Naive thymus-derived CD8-positive, alpha-beta T cell (primary cell): ENCODE measurements around the gene CCDC102B. TPM values are rescaled to one million over a fixed set of nuclear protein-coding genes. Genes with fewer than 3 reads are reported as not detected.

ENCODE experiments used
- ATAC-seq, 2 donors: fragments of 150-1000 bp; cut with Tn5 transposase in 1 of 2; sonication (Bioruptor Pico), chemical (Tn5 transposase) in 1 of 2; 1 replicate in 1 of 2; 2 replicates in 1 of 2; pipeline ENCODE4 v1.10.0; 2021; ENCODE audit warnings: mild to moderate bottlenecking in 2 of 2, moderate library complexity in 2 of 2
- POLR2A ChIA-PET: fragments of 350-600 bp; sonication (Branson Sonifier 250); formaldehyde crosslinking; loops from one replicate; lab custom pipeline; 2021; ENCODE audit warnings: antibody characterized with exemption; lab: Charles Lee
- DNase-seq, 10 donors: peaks; one replicate each; pipeline versions ENCODE4 v3.0.0 to v3.0.0-alpha.2; 2020 to 2022
- H3K27ac Mint-ChIP-seq, 10 donors: one replicate each; pipeline ENCODE4 v1.8.0; 2020 to 2022; ENCODE audit warnings: mild to moderate bottlenecking in 10 of 10, mixed read lengths in 10 of 10, moderate library complexity in 4 of 10, inconsistent platforms in 1 of 10
- H3K27me3 Mint-ChIP-seq, 5 donors: one replicate each; pipeline ENCODE4 v1.8.0; 2021 to 2022; ENCODE audit warnings: mixed read lengths in 5 of 5
- H3K36me3 Mint-ChIP-seq, 3 donors: one replicate each; pipeline ENCODE4 v1.8.0; 2020 to 2022; ENCODE audit warnings: mixed read lengths in 3 of 3, mild to moderate bottlenecking in 2 of 3, inconsistent platforms in 1 of 3
- H3K4me1 Mint-ChIP-seq, 4 donors: one replicate each; pipeline ENCODE4 v1.8.0; 2021 to 2022; ENCODE audit warnings: mixed read lengths in 4 of 4
- H3K4me3 Mint-ChIP-seq, 10 donors: one replicate each; pipeline ENCODE4 v1.8.0; 2020 to 2022; ENCODE audit warnings: mild to moderate bottlenecking in 10 of 10, mixed read lengths in 10 of 10, moderate library complexity in 6 of 10, inconsistent platforms in 1 of 10
- H3K9me3 Mint-ChIP-seq, 9 donors: one replicate each; pipeline ENCODE4 v1.8.0; 2020 to 2022; ENCODE audit warnings: mixed read lengths in 9 of 9, mild to moderate bottlenecking in 3 of 9, inconsistent platforms in 1 of 9, moderate library complexity in 1 of 9
- polyA plus RNA-seq, 3 donors: library from polyadenylated mRNA; unstranded; fragments of 300-500 nt; fragmentation: Illumina TruSeq; gene quantifications; one replicate each; pipeline ENCODE4 v1.2.3, GENCODE V29; 2021
- total RNA-seq, 8 experiments: library from RNA in 2 of 8; stranded (reverse) in 2 of 8; gene quantifications; one replicate each; pipeline ENCODE4 v1.2.3 and lab custom pipeline; 2021 to 2026

CCDC102B gene
- total and polyA plus RNA-seq, 5 experiments from 2014 or later, result 6.1 to 9.2 (median 8.1) TPM

DNA sequence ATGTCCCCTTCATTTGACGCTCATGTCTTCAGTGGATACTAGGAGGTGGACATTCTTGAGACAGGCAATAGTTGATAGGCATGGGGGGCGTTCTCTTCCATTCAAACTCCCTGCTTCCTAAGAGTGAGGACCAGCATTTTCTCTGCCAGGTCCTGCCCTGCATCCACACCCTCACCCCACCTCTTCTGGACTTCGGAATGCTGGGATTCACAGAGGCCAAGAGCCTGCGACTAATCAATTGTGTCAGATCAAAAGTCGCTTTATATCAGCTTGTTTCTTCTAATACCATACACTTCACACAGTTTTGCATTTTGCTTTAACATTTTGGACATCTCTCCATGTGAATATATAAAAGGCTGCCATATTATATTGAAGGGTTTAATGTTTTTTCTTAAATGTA lies 210.7 kb downstream of the CCDC102B start:
- no peak for ATAC-seq
- H3K27ac Mint-ChIP-seq, result no peak overlapping the region
- H3K9me3 Mint-ChIP-seq, result no peaks in the 10 kb centered on the region
- no peaks in the 10 kb centered on the region for H3K4me1 Mint-ChIP-seq
- DNase-seq, result no peak
- POLR2A ChIA-PET, result no interaction called here
- peaks cover 0 to 2% (median 0%) of the 10 kb centered on the region in 3 donors for H3K36me3 Mint-ChIP-seq
- no peak overlapping the region for H3K4me3 Mint-ChIP-seq
- H3K27me3 Mint-ChIP-seq, result no peaks in the 10 kb centered on the region

GRCh38 chr18:69021211-69021805 lies 223.4 kb downstream of the CCDC102B start:
- H3K9me3 Mint-ChIP-seq, result no peaks in the 10 kb centered on the region
- DNase-seq (no peak), ATAC-seq (no peak)
- H3K4me1 Mint-ChIP-seq, result no peaks in the 10 kb centered on the region
- POLR2A ChIA-PET, result no interaction called here
- no peaks in the 10 kb centered on the region for H3K27me3 Mint-ChIP-seq
- H3K27ac Mint-ChIP-seq, result no peak overlapping the region
- no peak overlapping the region for H3K4me3 Mint-ChIP-seq
- H3K36me3 Mint-ChIP-seq, result no peaks in the 10 kb centered on the region

DNA sequence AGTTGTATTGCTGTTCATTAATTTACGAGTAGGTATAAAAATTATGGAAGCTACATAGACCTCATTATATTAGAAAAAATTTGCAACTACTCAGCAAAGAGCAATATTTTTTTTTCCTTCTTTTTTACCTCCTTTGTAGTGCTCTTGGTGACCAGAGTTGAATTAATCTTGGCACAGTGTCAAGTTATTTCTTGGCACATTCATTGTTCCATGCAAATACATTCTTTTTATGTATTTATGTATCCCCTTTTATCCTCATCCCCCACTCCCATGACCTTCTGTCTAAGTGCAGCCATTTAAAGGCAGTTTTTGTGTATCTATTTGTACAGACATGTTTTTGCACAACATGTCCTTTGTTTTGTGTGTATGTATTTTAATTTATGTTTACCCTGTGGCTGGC lies 224.5 kb downstream of the CCDC102B start:
- POLR2A ChIA-PET, result no interaction called here
- H3K4me3 Mint-ChIP-seq, result no peak overlapping the region
- no peak for DNase-seq
- ATAC-seq, result no peak
- H3K36me3 Mint-ChIP-seq, result no peaks in the 10 kb centered on the region
- H3K27ac Mint-ChIP-seq, result no peak overlapping the region
- no peaks in the 10 kb centered on the region for H3K4me1 Mint-ChIP-seq
- no peaks in the 10 kb centered on the region for H3K27me3 Mint-ChIP-seq
- H3K9me3 Mint-ChIP-seq, result no peaks in the 10 kb centered on the region

DNA sequence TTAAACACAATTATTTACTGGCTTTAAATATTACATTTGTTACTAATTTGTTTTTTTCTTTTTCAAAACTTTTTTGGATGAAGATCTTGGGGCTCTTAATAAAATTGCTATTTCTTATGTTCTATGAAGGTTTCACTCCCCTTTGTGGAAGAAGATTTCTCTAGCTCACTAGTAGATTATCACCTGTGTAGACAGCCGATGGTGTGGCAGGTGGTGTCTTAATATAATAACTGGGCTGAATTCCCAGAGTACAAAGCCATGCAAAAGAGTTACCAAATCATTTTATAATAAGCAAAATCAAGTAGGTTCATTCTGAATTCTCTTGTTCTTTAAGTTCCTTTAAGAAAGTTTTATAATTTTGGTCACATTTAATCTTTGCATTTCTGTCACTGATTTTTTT lies 233.7 kb downstream of the CCDC102B start:
- DNase-seq, result no peak
- POLR2A ChIA-PET, result no interaction called here
- no peaks in the 10 kb centered on the region for H3K36me3 Mint-ChIP-seq
- no peak overlapping the region for H3K27ac Mint-ChIP-seq
- no peak for ATAC-seq
- H3K4me1 Mint-ChIP-seq, result no peaks in the 10 kb centered on the region
- no peaks in the 10 kb centered on the region for H3K27me3 Mint-ChIP-seq
- H3K4me3 Mint-ChIP-seq, result no peak overlapping the region
- H3K9me3 Mint-ChIP-seq, result no peaks in the 10 kb centered on the region

- Mint-ChIP-seq H3K4me1 (no peaks in the 10 kb centered on the region), H3K27me3 (no peaks in the 10 kb centered on the region), H3K27ac (no peak overlapping the region), H3K9me3 (no peaks in the 10 kb centered on the region), H3K36me3 (no peaks in the 10 kb centered on the region), H3K4me3 (no peak overlapping the region)
- no peak for DNase-seq
- no peak for ATAC-seq
- POLR2A ChIA-PET, result no interaction called here
Observed at GRCh38 chr18:69032009-69032408, 234.1 kb downstream of the CCDC102B start.

GRCh38 chr18:69035756-69036155 lies 237.9 kb downstream of the CCDC102B start:
- POLR2A ChIA-PET, result no interaction called here
- Mint-ChIP-seq H3K36me3 (no peaks in the 10 kb centered on the region), H3K4me1 (no peaks in the 10 kb centered on the region), H3K27me3 (no peaks in the 10 kb centered on the region), H3K9me3 (no peaks in the 10 kb centered on the region), H3K27ac (no peak overlapping the region), H3K4me3 (no peak overlapping the region)
- no peak for ATAC-seq
- no peak for DNase-seq

DNA sequence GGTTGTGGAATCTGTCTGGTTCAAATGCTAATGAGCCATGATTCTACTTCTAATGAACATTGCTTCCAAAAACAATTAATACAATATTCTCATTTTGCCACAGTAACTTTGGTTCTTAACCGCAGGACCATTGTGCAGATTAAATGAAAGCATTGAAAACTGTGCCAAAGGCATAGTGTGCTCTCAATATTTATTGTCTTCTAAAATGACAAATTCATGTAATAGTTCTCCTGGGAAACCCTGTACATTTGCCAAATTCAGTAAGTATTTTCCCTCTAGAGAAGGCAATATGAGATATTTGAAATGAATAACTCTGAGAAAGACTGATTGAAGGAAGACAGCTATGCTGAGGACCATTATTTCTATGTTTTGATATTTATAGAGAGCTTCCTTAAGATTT lies 246.3 kb downstream of the CCDC102B start:
- no peak overlapping the region for H3K27ac Mint-ChIP-seq
- POLR2A ChIA-PET, result no interaction called here
- DNase-seq (no peak), ATAC-seq (no peak)
- no peaks in the 10 kb centered on the region for H3K36me3 Mint-ChIP-seq
- H3K27me3 Mint-ChIP-seq, result no peaks in the 10 kb centered on the region
- no peaks in the 10 kb centered on the region for H3K9me3 Mint-ChIP-seq
- no peak overlapping the region for H3K4me3 Mint-ChIP-seq
- no peaks in the 10 kb centered on the region for H3K4me1 Mint-ChIP-seq

DNA sequence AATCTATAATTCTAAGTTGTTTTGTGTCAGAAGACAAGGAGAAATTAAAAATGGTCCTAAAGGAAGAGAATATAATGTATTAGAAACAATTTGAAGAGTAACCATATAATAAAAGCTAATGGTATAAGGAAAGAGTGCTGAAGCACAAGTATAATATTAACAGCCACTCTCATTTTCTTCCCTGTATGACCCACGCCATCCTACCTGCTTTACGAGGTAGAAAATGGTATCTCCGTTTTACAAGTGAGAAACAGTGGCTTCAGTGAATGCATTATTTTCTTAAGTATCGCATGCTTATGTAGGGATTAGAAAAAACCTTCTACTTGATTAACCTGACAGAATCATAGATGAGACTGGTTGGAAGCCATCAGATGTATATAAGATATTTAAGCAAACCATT lies 266.2 kb downstream of the CCDC102B start:
- DNase-seq (no peak), ATAC-seq (no peak)
- peaks cover 0 to under 1% (median 0%) of the 10 kb centered on the region in 5 donors for H3K27me3 Mint-ChIP-seq
- POLR2A ChIA-PET, result no interaction called here
- H3K36me3 Mint-ChIP-seq, result no peaks in the 10 kb centered on the region
- no peak overlapping the region for H3K4me3 Mint-ChIP-seq
- peaks cover 0 to 4% (median 0%) of the 10 kb centered on the region in 9 donors for H3K9me3 Mint-ChIP-seq
- H3K27ac Mint-ChIP-seq, result no peak overlapping the region
- H3K4me1 Mint-ChIP-seq, result no peaks in the 10 kb centered on the region

DNA sequence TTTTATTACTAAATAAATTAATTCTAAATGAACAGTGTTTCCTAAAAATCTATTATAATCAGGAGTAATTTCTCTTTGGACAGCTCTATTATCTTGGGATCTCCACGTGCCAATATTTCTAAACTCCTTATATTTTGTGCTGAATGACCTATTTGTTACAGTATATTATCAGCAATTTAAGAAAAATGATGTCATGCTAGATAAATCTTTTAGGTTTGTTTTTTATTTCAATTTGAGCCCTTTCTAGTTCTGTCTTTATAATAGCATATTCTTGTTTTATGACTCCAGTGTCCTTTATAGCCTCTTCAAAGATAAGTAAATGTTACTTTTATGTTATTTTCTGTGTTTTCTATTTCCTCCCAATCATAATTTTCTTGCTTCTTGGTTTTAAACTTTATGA lies 269.2 kb downstream of the CCDC102B start:
- H3K27ac Mint-ChIP-seq, result no peak overlapping the region
- no peak for ATAC-seq
- H3K27me3 Mint-ChIP-seq, result peaks cover 0 to 2% (median 0%) of the 10 kb centered on the region in 5 donors
- peaks cover 0 to 2% (median 0%) of the 10 kb centered on the region in 9 donors for H3K9me3 Mint-ChIP-seq
- POLR2A ChIA-PET, result no interaction called here
- no peak for DNase-seq
- no peaks in the 10 kb centered on the region for H3K36me3 Mint-ChIP-seq
- no peaks in the 10 kb centered on the region for H3K4me1 Mint-ChIP-seq
- H3K4me3 Mint-ChIP-seq, result no peak overlapping the region

- peaks cover 0 to 2% (median 0%) of the 10 kb centered on the region in 9 donors for H3K9me3 Mint-ChIP-seq
- no peaks in the 10 kb centered on the region for H3K4me1 Mint-ChIP-seq
- POLR2A ChIA-PET, result no interaction called here
- ATAC-seq (no peak), DNase-seq (no peak)
- peaks cover 0 to 2% (median 0%) of the 10 kb centered on the region in 5 donors for H3K27me3 Mint-ChIP-seq
- no peak overlapping the region for H3K27ac Mint-ChIP-seq
- peaks cover 0 to 4% (median 0%) of the 10 kb centered on the region in 3 donors for H3K36me3 Mint-ChIP-seq
- no peak overlapping the region for H3K4me3 Mint-ChIP-seq
Observed at GRCh38 chr18:69071680-69072079, 273.8 kb downstream of the CCDC102B start.

DNA sequence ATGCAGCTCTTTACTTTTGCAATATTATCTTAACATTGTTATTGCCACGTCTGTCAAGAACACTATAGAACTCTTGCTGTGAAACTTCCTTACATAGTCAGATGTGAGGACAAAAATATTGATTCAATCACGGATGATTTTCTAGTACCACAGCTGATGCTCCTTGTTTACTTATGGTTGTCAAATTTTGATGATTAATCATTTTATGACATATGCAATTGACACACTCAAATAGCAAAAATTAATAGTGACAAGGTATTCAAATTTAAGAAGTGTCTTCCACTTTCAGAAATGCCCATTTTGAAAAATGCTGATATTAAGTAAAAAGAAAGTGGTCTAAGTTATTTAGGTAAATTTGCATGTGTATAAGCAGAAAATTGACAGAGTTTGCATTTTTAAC lies 284.0 kb downstream of the CCDC102B start:
- POLR2A ChIA-PET, result no interaction called here
- ATAC-seq (no peak), DNase-seq (no peak)
- no peaks in the 10 kb centered on the region for H3K27me3 Mint-ChIP-seq
- no peaks in the 10 kb centered on the region for H3K4me1 Mint-ChIP-seq
- no peak overlapping the region for H3K27ac Mint-ChIP-seq
- H3K36me3 Mint-ChIP-seq, result no peaks in the 10 kb centered on the region
- peaks cover 0 to 8% (median 0%) of the 10 kb centered on the region in 9 donors for H3K9me3 Mint-ChIP-seq
- H3K4me3 Mint-ChIP-seq, result no peak overlapping the region

DNA sequence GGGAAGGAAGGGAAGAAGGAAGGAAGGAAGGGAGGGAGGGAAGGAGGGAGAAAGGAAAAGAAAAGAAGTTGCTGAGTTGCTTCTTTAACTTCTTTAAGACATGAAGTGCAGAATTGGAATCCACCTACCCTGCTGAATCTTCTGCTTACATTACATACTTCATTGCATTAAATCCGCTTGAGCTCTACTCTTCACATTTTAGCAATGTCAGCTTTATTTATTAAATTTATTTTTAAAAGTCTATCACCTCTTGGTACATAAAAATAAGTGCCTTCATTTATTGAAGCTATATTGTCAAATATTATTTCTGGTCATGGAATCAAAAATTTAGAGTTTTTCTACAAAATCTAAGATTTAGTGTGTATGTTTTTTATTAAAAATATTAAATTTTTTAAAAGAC lies 284.6 kb downstream of the CCDC102B start:
- H3K27ac Mint-ChIP-seq, result no peak overlapping the region
- no peak for DNase-seq
- POLR2A ChIA-PET, result no interaction called here
- ATAC-seq, result no peak
- H3K4me3 Mint-ChIP-seq, result no peak overlapping the region
- no peaks in the 10 kb centered on the region for H3K27me3 Mint-ChIP-seq
- H3K9me3 Mint-ChIP-seq, result peaks cover 0 to 1% (median 0%) of the 10 kb centered on the region in 9 donors
- H3K36me3 Mint-ChIP-seq, result no peaks in the 10 kb centered on the region
- H3K4me1 Mint-ChIP-seq, result no peaks in the 10 kb centered on the region

- Mint-ChIP-seq H3K9me3 (peaks cover 0 to 1% (median 0%) of the 10 kb centered on the region in 9 donors), H3K27me3 (no peaks in the 10 kb centered on the region), H3K27ac (no peak overlapping the region), H3K4me3 (no peak overlapping the region), H3K36me3 (no peaks in the 10 kb centered on the region), H3K4me1 (no peaks in the 10 kb centered on the region)
- POLR2A ChIA-PET, result no interaction called here
- no peak for DNase-seq
- no peak for ATAC-seq
Observed at GRCh38 chr18:69085951-69086350, 288.1 kb downstream of the CCDC102B start.

- H3K27me3 Mint-ChIP-seq, result no peaks in the 10 kb centered on the region
- no peaks in the 10 kb centered on the region for H3K4me1 Mint-ChIP-seq
- DNase-seq (no peak), ATAC-seq (no peak)
- no peak overlapping the region for H3K4me3 Mint-ChIP-seq
- peaks cover 0 to 3% (median 0%) of the 10 kb centered on the region in 9 donors for H3K9me3 Mint-ChIP-seq
- no peaks in the 10 kb centered on the region for H3K36me3 Mint-ChIP-seq
- POLR2A ChIA-PET, result no interaction called here
- no peak overlapping the region for H3K27ac Mint-ChIP-seq
Observed at GRCh38 chr18:69088973-69089372, 291.1 kb downstream of the CCDC102B start.
